Activated naive CD4-positive, alpha-beta T cell treated with anti-CD3 and anti-CD28 coated beads for 36 hours (primary cell): Measurements from ENCODE around the gene PSMA6. TPM values are rescaled to one million over a fixed set of nuclear protein-coding genes. Genes with fewer than 3 reads are reported as not detected.
A peak's percentile ranks its signal among the peaks of the same experiment; 100 is the strongest.

ENCODE experiments used
- CTCF ChIA-PET: fragments of 350-600 bp; sonication (Branson Sonifier 250); formaldehyde crosslinking; loops from one replicate; lab custom pipeline; 2021; ENCODE audit warnings: antibody characterized with exemption; lab: Charles Lee
- DNase-seq: peaks from one replicate; pipeline ENCODE4 v3.0.0-alpha.2; 2020
- H3K27ac Mint-ChIP-seq: one replicate; pipeline ENCODE4 v1.8.0; 2021; ENCODE audit warnings: mild to moderate bottlenecking, mixed read lengths
- H3K27me3 Mint-ChIP-seq: one replicate; pipeline ENCODE4 v1.8.0; 2021; ENCODE audit warnings: low read depth, mixed read lengths
- H3K36me3 Mint-ChIP-seq: one replicate; pipeline ENCODE4 v1.8.0; 2021; ENCODE audit warnings: low read depth, mixed read lengths
- H3K4me1 Mint-ChIP-seq: one replicate; pipeline ENCODE4 v1.8.0; 2021; ENCODE audit warnings: low read depth, mixed read lengths
- H3K4me3 Mint-ChIP-seq: one replicate; pipeline ENCODE4 v1.8.0; 2021; ENCODE audit warnings: mild to moderate bottlenecking, moderate library complexity, mixed read lengths
- H3K9me3 Mint-ChIP-seq: one replicate; pipeline ENCODE4 v1.8.0; 2021; ENCODE audit warnings: mixed read lengths
- intact Hi-C: fragments of 100-400 bp; cut with micrococcal nuclease; formaldehyde crosslinking; loops from one replicate; pipeline ENCODE4 v1.15.1; 2023
- total RNA-seq, 2 experiments: library from RNA; stranded (reverse); gene quantifications; one replicate each; pipeline ENCODE4 v1.2.3, GENCODE V29; 2021

PSMA6 gene
- total RNA-seq, 2 experiments from 2014 or later = 433 to 437 TPM

DNA sequence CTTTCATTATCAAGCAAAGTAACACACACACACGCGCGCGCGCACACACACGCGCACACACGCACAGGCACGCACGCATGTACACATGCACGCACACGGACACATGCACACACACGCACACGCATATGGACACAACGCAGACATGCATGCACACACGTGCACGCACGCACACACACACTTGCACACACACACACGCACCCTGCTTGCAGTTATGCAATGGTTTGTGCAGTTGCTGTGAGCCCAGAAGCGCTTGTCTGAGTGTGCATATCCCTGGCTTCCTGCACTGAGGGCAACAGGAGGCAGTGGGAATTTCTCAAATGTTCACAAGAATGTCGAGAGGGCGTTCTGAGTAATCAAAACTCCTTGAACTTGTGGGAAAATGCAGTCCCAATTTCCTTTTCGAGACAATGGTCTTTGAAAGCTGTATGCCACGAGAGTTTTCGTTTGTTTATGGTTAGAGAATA is 70.8 kb downstream of the PSMA6 start:
- CTCF ChIA-PET = no interaction called here
- H3K4me1 Mint-ChIP-seq = peaks cover 51% of the 10 kb centered on the region

DNA sequence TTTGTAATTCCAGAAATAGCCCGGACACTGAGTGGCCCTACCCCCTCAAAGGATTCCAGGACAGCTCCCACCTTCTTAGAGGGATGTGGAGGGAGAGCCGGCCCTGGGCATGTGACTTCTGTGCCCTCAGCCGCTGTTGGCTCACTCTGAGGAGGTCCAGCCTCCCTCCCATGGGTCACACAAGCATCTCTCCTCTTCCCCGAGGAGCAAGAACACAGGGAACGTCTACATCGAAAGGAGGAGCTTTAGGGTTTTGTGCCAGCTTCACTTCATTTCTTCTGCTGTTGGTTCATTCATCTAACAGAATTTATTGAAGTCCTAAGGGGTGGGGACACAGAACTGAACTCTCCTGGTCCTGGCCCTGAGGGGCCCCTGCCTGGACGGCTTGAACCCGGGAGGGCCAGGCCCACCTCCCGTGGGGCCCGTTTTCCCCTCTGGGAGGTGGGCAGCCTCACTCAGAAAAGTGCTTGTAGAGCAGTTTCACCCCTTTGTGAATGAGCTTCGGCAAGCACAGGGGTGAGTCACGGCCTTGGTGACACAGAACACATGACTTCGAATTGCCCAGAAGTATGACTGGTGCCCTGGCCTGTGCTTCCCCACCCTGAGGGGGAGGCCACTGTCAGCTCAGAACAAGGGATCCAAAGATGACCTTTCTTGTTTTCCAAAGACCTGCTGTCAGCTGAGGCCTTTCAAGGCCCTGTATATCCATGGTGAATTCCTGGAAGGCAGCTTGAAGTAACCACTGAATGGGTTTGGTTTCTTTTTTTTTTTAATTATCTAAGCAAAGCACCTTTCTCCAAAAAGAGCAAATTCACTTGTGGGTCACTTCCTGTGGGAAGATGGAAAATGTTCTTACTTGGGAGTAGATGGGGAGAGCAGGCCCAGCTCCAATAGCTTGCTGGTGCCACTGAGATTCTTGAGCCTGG is 73.2 kb downstream of the PSMA6 start:
- DNase-seq = peak; percentile 94
- Mint-ChIP-seq H3K36me3 (no peaks in the 10 kb centered on the region), H3K27me3 (no peaks in the 10 kb centered on the region), H3K27ac (peak overlapping the region; percentile 92), H3K4me3 (no peak overlapping the region), H3K4me1 (peaks cover 60% of the 10 kb centered on the region), H3K9me3 (no peaks in the 10 kb centered on the region)
- intact Hi-C loops = loop anchor here (1.0 to 5.0 kb wide), 8 partner anchors 9 to 433 kb away; partner anchors contain the start of genes NFKBIA, PRORP and PSMA6
- CTCF ChIA-PET = interaction anchor here (0.5 to 2.7 kb wide), 6 partner anchors 36 to 150 kb away, joined by 3 to 13 read pairs (median 4); partner anchors contain the start of gene NFKBIA

More for the DNA sequence above, 70.8 kb downstream of the PSMA6 start:
- no peaks in the 10 kb centered on the region for H3K9me3 Mint-ChIP-seq
- no peak overlapping the region for H3K4me3 Mint-ChIP-seq
- H3K27me3 Mint-ChIP-seq = no peaks in the 10 kb centered on the region
- H3K36me3 Mint-ChIP-seq = no peaks in the 10 kb centered on the region
- intact Hi-C loops = no loop called here
- no peak for DNase-seq
- H3K27ac Mint-ChIP-seq = no peak overlapping the region

DNA sequence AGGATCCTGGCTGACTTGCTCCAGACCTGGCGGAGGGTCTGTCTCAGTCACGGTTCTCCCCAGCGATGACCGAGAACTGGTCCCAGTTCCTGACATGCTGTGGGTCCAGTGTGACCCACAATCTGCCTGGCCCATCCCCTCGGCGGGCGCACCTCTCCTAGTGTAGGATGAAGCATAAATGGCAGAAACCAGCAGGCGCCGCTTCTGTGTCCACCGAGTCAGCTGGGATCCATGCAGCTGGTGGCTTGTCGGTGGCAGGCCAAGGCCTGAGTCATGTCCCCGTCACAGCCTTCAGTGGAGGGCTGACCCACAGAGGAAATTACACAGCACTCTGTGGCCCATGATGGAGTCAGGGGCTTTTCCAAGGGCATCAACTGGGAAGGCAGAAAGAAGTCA is 73.9 kb downstream of the PSMA6 start:
- intact Hi-C loops = loop anchor here (5.0 kb wide), 1 partner anchor 434 kb away; no protein-coding TSS in a partner anchor
- CTCF ChIA-PET = interaction anchor here (0.5 to 2.7 kb wide), 4 partner anchors 9 to 80 kb away, joined by 3 to 13 read pairs (median 3); partner anchors contain the start of gene NFKBIA
- Mint-ChIP-seq H3K4me1 (peaks cover 54% of the 10 kb centered on the region), H3K27me3 (no peaks in the 10 kb centered on the region), H3K36me3 (no peaks in the 10 kb centered on the region), H3K4me3 (no peak overlapping the region), H3K9me3 (peaks cover 5% of the 10 kb centered on the region), H3K27ac (peak overlapping the region; percentile 92)
- peak; percentile 39 for DNase-seq

DNA sequence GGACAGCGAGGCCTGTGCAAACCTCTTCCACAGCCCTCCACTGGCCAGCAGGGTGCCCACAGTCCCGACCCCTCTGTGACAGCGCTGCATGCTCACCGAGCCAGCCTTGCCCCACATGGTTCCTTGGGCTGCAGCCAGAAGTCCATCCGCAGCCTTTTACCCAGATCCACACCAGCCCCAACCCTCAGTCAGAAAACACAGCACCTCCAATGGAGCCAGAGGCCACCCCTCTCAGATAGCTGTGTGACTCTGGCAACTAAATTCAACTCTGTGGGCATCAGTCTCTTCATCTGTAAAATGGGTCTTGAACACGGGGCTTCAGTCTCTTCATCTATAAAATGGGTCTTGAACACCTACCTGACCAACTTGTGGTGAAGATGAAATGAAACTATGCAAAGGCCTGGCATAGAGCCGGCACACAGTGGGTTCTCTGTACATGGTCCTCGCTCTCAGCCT is 74.4 kb downstream of the PSMA6 start:
- Mint-ChIP-seq H3K4me3 (no peak overlapping the region), H3K4me1 (peaks cover 49% of the 10 kb centered on the region), H3K27ac (peak overlapping the region; percentile 92), H3K27me3 (no peaks in the 10 kb centered on the region), H3K9me3 (peaks cover 9% of the 10 kb centered on the region), H3K36me3 (no peaks in the 10 kb centered on the region)
- no peak for DNase-seq
- CTCF ChIA-PET = interaction anchor here (1.0 to 2.7 kb wide), 2 partner anchors 8 to 38 kb away, joined by 3 to 13 read pairs; partner anchors contain the start of gene NFKBIA
- intact Hi-C loops = loop anchor here (5.0 kb wide), 1 partner anchor 434 kb away; no protein-coding TSS in a partner anchor

DNA sequence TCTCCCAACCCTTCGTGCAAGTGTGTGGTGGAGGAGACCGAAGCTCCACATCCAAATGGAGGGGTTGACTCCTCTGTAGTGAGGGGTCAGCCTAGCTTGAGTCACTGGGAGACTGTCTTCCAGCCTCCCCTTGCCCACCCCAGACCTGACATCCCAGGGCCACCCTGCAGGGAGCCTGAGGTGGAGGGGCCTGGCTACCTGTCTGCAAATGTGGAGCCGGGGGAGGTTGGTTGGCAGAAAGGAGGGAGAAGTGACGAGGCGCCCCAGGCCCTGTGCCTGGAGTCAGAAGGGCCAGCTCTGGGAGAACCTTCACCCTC is 74.8 kb downstream of the PSMA6 start:
- no peaks in the 10 kb centered on the region for H3K27me3 Mint-ChIP-seq
- no peak overlapping the region for H3K4me3 Mint-ChIP-seq
- intact Hi-C loops = loop anchor here (5.0 kb wide), 1 partner anchor 435 kb away; no protein-coding TSS in a partner anchor
- H3K4me1 Mint-ChIP-seq = peaks cover 49% of the 10 kb centered on the region
- H3K9me3 Mint-ChIP-seq = peaks cover 9% of the 10 kb centered on the region
- H3K27ac Mint-ChIP-seq = peak overlapping the region; percentile 92
- no peaks in the 10 kb centered on the region for H3K36me3 Mint-ChIP-seq
- DNase-seq = no peak
- CTCF ChIA-PET = interaction anchor here (1.0 to 2.7 kb wide), 4 partner anchors 8 to 38 kb away, joined by 3 to 13 read pairs (median 4); partner anchors contain the start of gene NFKBIA

Other genes starting within 250 kb of the PSMA6 start
- 10 to 100 TPM; 55.0 to 58.5 TPM for gene FAM177A1, start 246.1 kb upstream of the PSMA6 start, total RNA-seq
- 10 to 100 TPM; 44.5 to 47.5 TPM for gene PPP2R3C, start 170.4 kb upstream of the PSMA6 start, total RNA-seq
- 10 to 100 TPM; 37.9 to 40.8 TPM for gene PRORP, start 169.8 kb upstream of the PSMA6 start, total RNA-seq
- gene NFKBIA, start 112.4 kb downstream of the PSMA6 start, total RNA-seq = 100 to 1,000 TPM; 289 to 293 TPM
- not detected for gene INSM2, start 241.8 kb downstream of the PSMA6 start, total RNA-seq